Stomach (tissue), 4 donors: ENCODE measurements around the gene PADI3.

Source experiments
- POLR2A ChIP-seq, 4 donors: fragments of 450-650 bp; IDR thresholded peaks; one replicate each; pipeline ENCODE4 v1.6.1; 2016; ENCODE audit warnings: antibody characterized with exemption in 4 of 4, control low read depth in 2 of 4, mild to moderate bottlenecking in 1 of 4, moderate library complexity in 1 of 4
- TF ChIP-seq, protein P1 (sequence below), 7 experiments: fragments of 450-650 bp in 4 of 7; fragments of 200-600 bp in 3 of 7; sonication (generic) in 3 of 7; IDR thresholded peaks; one replicate each; pipeline ENCODE4 v1.5.1; 2016 to 2019; ENCODE audit warnings: antibody characterized with exemption in 7 of 7, control low read depth in 2 of 7, mild to moderate bottlenecking in 1 of 7

GRCh38 chr1:17229379-17229778, 19.5 kb upstream of the PADI3 start:
- TF ChIP-seq POLR2A (IDR thresholded peaks at IDR 0.05) = no peak
- TF ChIP-seq, protein P1, sequence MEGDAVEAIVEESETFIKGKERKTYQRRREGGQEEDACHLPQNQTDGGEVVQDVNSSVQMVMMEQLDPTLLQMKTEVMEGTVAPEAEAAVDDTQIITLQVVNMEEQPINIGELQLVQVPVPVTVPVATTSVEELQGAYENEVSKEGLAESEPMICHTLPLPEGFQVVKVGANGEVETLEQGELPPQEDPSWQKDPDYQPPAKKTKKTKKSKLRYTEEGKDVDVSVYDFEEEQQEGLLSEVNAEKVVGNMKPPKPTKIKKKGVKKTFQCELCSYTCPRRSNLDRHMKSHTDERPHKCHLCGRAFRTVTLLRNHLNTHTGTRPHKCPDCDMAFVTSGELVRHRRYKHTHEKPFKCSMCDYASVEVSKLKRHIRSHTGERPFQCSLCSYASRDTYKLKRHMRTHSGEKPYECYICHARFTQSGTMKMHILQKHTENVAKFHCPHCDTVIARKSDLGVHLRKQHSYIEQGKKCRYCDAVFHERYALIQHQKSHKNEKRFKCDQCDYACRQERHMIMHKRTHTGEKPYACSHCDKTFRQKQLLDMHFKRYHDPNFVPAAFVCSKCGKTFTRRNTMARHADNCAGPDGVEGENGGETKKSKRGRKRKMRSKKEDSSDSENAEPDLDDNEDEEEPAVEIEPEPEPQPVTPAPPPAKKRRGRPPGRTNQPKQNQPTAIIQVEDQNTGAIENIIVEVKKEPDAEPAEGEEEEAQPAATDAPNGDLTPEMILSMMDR (IDR thresholded peaks at IDR 0.05) = no peak
